Bronchial epithelial cell (primary cell): ENCODE data around the gene CARS1. TPM values are rescaled to one million over a fixed set of nuclear protein-coding genes. Genes with fewer than 3 reads are reported as not detected.

Source experiments
- DNase-seq: peaks from one replicate; pipeline ENCODE4 v3.0.0-alpha.2; 2010; ENCODE audit warnings: low read depth
- FAIRE-seq: peaks from 2 replicates; lab custom pipeline; 2011; peaks lifted over from hg19 to GRCh38; lab: Jason Lieb, UNC
- H3K27me3 ChIP-seq: 2 replicates; pipeline ENCODE4 v1.5.1; 2011; ENCODE audit warnings: low read length; ENCODE audit not compliant: control insufficient read depth, insufficient read depth
- H3K36me3 ChIP-seq: 2 replicates; pipeline ENCODE4 v1.5.1; 2011; ENCODE audit warnings: low read length; ENCODE audit not compliant: control insufficient read depth, insufficient read depth
- H3K4me3 ChIP-seq: 2 replicates; pipeline ENCODE4 v1.5.1; 2011; ENCODE audit warnings: mild to moderate bottlenecking, low read depth, low read length, control low read depth
- CTCF ChIP-seq: IDR thresholded peaks from 2 replicates; pipeline ENCODE4 v1.5.1; 2011; ENCODE audit warnings: mild to moderate bottlenecking, moderate library complexity, low read length, control low read depth, inconsistent platforms; ENCODE audit not compliant: insufficient read depth, severe bottlenecking
- total RNA-seq: library from RNA; depleted of rRNA; stranded (reverse); fragments of >200 nt; gene quantifications from 2 replicates; pipeline ENCODE4 v1.2.1, GENCODE V29; 2014

The CARS1 gene
- total RNA-seq, 1 donor from 2014 or later, result 113 TPM

- peaks cover 52% of the 10 kb centered on the region for H3K36me3 ChIP-seq
- FAIRE-seq, result no peak
- DNase-seq, result no peak
Measured at GRCh38 chr11:3046190-3046589, 11.0 kb downstream of the CARS1 start.

GRCh38 chr11:3044915-3045314 lies 12.3 kb downstream of the CARS1 start:
- no peak for TF ChIP-seq CTCF
- Histone ChIP-seq H3K4me3 (no peak overlapping the region), H3K27me3 (no peaks in the 10 kb centered on the region), H3K36me3 (peaks cover 59% of the 10 kb centered on the region)
- no peak for DNase-seq
- no peak for FAIRE-seq

More at GRCh38 chr11:3046190-3046589, 11.0 kb downstream of the CARS1 start:
- Histone ChIP-seq H3K4me3 (no peak overlapping the region), H3K27me3 (no peaks in the 10 kb centered on the region)
- TF ChIP-seq CTCF, result peak; percentile 31

- no peaks in the 10 kb centered on the region for H3K27me3 ChIP-seq
- no peak for TF ChIP-seq CTCF
Measured at GRCh38 chr11:3044004-3044403, 13.2 kb downstream of the CARS1 start.

GRCh38 chr11:3043315-3043871 lies 13.8 kb downstream of the CARS1 start:
- H3K27me3 ChIP-seq, result no peaks in the 10 kb centered on the region
- DNase-seq, result no peak

More at GRCh38 chr11:3044004-3044403, 13.2 kb downstream of the CARS1 start:
- Histone ChIP-seq H3K36me3 (peaks cover 57% of the 10 kb centered on the region), H3K4me3 (no peak overlapping the region)
- DNase-seq (no peak), FAIRE-seq (no peak)

GRCh38 chr11:3042496-3043314 lies 14.5 kb downstream of the CARS1 start:
- DNase-seq, result no peak
- H3K36me3 ChIP-seq, result peaks cover 59% of the 10 kb centered on the region
- FAIRE-seq, result no peak
- no peak for TF ChIP-seq CTCF
- no peaks in the 10 kb centered on the region for H3K27me3 ChIP-seq
- H3K4me3 ChIP-seq, result no peak overlapping the region

More at GRCh38 chr11:3043315-3043871, 13.8 kb downstream of the CARS1 start:
- TF ChIP-seq CTCF, result no peak
- H3K4me3 ChIP-seq, result no peak overlapping the region
- H3K36me3 ChIP-seq, result peaks cover 57% of the 10 kb centered on the region
- FAIRE-seq, result no peak
